Inflammatory macrophage (primary cell): Measurements from ENCODE around the gene MAPK8IP3.
A peak's percentile ranks its signal among the peaks of the same experiment; 100 is the strongest.

ENCODE experiments used
- DNase-seq, 2 donors: peaks; one replicate each; pipeline ENCODE4 v3.0.0-alpha.2; 2020 to 2022
- total RNA-seq, 18 experiments: gene quantifications; one replicate each; lab custom pipeline; 2026; ENCODE audit warnings: mixed read lengths in 6 of 18, inconsistent platforms in 2 of 18; lab: John Stamatoyannopoulos, UW

The MAPK8IP3 gene, protein sequence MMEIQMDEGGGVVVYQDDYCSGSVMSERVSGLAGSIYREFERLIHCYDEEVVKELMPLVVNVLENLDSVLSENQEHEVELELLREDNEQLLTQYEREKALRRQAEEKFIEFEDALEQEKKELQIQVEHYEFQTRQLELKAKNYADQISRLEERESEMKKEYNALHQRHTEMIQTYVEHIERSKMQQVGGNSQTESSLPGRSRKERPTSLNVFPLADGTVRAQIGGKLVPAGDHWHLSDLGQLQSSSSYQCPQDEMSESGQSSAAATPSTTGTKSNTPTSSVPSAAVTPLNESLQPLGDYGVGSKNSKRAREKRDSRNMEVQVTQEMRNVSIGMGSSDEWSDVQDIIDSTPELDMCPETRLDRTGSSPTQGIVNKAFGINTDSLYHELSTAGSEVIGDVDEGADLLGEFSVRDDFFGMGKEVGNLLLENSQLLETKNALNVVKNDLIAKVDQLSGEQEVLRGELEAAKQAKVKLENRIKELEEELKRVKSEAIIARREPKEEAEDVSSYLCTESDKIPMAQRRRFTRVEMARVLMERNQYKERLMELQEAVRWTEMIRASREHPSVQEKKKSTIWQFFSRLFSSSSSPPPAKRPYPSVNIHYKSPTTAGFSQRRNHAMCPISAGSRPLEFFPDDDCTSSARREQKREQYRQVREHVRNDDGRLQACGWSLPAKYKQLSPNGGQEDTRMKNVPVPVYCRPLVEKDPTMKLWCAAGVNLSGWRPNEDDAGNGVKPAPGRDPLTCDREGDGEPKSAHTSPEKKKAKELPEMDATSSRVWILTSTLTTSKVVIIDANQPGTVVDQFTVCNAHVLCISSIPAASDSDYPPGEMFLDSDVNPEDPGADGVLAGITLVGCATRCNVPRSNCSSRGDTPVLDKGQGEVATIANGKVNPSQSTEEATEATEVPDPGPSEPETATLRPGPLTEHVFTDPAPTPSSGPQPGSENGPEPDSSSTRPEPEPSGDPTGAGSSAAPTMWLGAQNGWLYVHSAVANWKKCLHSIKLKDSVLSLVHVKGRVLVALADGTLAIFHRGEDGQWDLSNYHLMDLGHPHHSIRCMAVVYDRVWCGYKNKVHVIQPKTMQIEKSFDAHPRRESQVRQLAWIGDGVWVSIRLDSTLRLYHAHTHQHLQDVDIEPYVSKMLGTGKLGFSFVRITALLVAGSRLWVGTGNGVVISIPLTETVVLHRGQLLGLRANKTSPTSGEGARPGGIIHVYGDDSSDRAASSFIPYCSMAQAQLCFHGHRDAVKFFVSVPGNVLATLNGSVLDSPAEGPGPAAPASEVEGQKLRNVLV (N-terminal part only)
- total RNA-seq, result 12.1 to 68.3 (median 41.4) reads per million in 18 experiments

DNA sequence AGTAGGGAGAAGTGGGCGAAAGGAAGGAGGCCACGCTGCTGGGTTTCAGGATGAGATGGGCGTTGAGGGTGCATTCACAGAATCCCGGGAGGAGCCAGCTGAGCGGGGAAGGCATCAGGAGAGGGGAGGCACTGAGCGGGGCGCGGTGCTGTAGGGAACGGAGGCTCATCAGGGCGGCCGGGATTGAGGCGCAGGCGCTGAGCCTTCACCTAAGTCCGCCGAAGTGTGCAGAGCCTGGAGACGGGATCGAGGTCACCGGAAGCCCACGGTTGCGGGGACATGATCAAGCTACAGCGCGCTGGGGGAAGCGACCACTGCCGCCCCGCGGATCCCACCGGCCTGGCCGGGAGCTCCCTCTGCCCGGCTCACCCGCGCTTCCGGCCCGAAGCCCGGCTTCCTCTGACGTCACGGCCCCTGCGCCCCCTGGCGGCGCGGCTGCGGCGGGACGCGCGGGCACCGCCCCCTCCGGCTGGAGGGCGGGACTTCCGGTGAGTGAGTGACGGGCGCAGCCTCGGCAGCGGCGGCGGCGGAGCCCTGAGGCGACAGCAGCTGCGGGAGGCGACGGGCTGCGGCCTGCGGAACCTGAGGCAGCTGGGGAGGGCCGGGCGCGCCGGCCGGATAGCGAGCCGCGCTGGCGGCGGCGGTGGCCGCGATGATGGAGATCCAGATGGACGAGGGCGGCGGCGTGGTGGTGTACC lies at the start of gene MAPK8IP3:
Gene MAPK8IP3, plus strand, starts transcription at position 508 of the 698 bp plus-strand sequence. Its CDS starts 145 bp downstream, at position 653.
- peak; percentile 93 for DNase-seq

DNA sequence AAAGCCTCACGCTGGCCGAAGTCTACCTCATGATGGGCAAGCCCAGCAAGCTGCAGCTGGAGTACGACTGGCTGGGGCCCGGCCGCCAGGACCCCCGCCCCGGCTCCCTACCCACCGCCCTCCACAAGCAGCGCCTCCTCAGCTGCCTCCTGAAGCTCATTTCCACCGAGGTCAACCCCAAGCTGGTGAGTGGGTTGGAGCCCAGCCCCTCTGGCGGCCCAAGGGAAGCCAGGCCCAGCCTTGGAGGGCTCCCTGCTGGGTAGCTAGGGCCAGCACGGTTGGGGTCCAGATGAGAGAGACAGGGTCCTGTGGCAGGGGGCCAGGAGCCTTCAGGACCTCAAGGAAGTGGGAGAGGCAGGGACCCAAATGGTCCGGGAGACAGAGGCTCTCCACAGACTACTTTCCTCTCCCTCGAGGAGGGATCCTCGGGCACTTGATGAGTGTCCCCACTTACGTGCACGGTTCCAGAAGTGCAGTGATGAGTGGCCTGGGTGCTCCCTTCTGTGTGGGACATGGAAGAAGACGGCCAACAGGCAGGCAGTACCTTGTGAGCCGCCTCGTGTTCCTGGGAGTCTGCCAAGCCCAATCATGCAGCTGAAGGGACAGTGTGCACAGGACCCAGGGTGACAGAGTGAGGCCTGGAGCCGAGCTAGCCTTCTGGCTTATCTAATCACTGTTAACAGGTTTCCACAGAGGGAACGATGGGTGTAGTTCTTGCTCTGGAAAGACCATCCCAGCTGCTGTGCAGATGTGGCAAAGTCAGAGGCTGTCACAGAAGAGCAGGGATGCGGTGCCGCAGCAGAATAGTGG lies 49.0 kb upstream of the MAPK8IP3 start:
- no peak for DNase-seq

DNA sequence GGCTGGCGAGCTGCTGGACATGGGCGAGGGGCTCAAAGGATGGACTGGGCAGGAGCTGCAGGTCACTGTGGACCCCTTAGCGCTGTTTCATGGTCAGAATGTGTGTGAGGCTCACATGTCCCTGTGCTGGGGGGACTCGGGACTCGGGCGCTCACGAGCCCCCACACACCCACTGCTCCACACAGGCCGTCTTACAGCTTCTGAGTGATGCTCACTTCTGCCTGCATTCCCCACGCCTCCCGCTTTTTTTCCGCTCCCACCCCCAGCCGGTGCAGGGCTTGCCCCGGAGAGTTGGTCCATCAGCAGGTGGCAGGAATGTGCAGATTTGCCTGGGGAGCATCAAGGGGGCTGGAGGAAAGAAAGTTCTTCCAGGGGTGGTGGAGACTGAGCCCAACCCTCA lies 48.2 kb upstream of the MAPK8IP3 start:
- no peak for DNase-seq

DNA sequence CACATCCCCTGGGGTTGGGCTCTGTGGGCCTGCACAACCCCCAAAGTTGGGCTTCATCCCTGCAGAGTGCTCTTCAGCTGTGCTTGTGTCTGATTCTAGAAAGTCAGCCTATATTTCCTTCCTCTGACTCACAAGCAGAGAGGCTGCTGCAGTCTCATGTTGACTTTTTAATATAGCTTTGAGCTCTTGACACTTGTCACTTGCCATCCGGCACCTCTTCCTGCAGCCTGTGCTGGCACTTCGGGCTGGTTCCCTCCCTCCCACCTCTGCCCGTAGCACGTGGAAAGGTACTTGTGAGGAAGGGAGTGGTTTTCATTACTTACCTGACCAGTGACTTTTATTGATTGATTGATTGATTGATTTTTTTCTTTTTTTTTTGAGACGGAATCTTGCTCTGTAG lies 47.0 kb upstream of the MAPK8IP3 start:
- DNase-seq, result no peak

DNA sequence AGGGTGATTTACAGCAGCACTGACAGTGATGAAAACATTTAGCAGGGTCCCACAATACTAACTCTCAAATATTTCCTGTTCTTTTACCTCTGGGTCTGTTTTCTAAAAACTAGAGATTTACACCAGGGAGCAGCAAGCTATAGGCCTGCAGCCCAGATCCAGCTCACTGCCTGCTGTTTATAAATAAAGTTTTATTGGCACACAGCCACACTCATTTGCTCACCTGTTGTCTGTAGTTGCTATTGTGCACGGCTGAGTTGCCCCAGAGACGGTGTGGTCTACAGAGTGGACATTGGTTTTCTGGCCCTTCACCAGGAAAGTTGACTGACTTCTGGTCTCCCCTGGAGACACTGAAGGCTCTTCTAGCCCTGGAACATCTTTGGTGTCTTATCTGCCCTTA lies 44.2 kb upstream of the MAPK8IP3 start:
- DNase-seq, result no peak

DNA sequence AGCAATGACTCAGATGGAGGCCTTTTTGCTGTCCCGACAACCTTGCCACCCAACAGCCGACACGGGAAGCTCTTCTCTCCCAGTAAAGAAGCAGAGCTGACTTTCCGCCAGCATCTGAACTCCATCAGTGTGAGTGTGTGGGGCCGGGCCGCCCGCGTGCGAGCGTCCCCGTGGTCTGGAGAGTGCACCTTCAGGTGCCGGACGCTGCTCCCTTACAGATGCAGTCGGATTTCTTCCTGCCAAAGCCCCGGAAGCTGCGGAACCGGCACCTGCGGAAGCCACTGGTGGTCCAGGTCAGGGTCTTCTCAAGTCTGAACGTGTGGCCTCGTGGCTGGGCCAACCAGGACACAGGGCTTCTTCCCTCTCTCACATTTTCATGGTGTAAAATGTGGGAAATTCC lies 43.5 kb upstream of the MAPK8IP3 start:
- no peak for DNase-seq

DNA sequence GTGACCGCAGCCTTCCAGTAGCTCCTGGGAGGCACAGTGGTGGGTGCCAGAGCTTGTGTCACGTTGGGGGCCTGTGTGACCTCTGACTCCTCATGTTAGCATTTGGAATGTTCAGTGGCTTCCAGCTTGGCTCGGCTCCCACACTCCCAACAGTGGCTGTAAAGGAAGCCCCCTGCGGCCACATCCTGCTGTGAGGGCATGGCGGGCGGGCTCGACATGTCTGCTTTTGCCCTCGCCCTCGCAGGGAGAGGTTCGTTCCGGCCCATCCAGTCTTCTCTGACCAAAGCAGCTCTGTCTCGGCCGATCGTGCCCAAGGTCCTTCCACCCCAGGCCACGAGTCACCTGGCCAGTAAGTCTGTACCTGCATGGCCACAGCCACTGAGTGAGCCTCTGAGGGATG lies 40.2 kb upstream of the MAPK8IP3 start:
- DNase-seq, result no peak

DNA sequence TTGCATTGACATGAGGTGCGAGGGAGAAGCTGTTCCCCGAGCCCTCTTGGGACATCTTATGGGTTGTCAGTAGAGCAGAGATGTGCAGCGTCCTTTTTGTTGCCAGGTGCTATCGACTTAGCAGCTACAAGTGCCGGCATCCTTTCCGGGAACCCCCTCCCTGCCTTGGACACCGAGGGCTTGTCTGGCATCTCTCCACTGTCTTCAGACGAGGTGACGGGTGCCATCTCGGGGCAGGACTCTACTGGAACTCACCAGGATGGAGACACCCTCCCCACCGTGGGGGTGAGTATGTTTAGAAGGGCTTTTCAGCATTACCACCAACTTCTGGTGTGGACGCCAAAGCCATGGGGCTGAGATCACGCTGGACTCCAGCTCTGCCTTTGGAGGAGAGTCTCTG lies 39.7 kb upstream of the MAPK8IP3 start:
- DNase-seq, result no peak

DNA sequence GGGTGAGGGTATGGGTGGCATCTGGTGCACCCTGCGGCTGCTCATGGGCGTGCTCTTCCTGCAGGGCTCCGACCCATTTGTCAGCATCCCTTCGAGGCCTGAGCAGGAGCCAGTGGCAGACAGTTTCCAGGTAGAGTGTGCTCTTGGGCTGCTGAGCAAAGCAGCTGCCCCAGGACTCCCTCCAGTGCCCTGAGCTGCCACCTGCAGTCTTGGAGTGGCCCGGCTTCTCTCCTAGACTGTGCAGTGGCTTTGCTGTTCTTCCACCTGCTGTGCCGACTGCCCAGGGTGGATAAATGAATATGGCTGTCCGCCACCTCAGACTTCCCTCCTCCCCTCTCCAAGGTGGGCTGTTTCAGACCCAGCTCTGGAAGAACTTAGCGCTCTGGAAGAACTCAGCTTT lies 38.7 kb upstream of the MAPK8IP3 start:
- no peak for DNase-seq

DNA sequence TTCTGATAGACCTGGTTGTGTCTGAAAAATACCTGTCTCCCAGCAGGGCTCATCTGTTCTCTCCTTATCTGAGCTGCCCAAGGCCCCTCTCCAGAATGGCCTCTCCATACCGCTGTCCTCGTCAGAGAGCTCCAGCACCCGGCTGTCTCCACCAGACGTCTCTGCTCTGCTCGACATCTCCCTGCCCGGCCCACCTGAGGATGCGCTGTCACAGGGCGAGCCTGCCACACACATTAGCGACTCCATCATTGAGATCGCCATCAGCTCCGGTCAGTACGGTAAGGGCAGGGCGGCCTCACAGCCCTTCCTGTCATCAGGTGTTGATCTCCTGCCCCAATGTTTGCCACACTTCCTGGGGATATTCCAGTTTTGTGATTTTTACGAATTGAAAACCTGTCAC lies 38.1 kb upstream of the MAPK8IP3 start:
- DNase-seq, result no peak

DNA sequence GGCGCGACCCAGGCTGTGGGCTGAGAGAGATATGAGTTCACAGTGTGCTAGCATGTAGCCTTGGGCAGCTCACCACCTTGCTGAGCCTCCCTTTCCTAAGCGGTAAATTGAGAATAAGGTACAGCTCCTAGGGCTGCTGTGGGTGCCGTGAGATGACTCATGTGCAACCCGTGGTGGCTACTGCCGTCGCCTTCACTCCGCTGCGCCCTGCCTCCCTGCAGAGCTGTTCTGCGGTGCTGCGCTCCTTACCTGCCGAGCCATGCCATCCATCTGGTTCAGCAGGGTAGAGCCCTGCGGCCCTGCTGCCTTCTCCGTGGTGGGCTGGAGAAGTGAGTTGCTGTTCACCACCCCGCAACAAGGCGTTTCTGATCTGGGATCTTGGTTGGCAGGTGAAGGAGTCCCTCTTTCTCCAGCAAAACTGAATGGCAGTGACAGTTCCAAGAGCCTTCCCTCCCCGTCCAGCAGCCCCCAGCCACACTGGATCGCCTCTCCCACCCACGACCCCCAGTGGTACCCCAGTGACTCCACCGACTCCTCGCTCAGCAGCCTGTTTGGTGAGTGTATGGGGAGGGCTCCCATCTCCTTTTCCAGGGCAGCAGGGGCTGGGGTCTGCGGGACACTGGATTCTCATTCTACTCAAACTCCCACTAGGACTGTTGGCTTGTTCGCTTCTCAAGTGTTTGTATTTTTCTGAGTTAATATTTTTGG lies 37.2 kb upstream of the MAPK8IP3 start:
- no peak for DNase-seq

DNA sequence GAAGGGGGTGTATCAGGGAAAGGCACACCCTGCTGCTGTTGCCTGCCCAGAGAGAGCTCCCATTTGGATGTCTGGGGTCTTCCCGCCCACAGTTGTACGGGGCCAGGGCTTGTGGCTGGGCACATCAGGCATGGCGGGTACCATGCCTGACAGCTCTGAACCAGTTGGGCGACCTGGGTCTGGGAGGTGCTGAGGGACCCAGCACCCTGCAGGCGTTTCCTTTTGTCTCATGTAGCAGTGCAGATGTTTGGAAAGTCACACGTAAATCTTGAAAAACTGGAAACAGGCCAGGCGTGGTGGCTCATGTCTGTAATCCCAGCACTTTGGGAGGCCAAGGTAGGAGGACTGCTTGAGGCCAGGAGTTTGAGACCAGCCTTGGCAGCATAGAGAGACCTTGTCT lies 36.3 kb upstream of the MAPK8IP3 start:
- DNase-seq, result no peak

DNA sequence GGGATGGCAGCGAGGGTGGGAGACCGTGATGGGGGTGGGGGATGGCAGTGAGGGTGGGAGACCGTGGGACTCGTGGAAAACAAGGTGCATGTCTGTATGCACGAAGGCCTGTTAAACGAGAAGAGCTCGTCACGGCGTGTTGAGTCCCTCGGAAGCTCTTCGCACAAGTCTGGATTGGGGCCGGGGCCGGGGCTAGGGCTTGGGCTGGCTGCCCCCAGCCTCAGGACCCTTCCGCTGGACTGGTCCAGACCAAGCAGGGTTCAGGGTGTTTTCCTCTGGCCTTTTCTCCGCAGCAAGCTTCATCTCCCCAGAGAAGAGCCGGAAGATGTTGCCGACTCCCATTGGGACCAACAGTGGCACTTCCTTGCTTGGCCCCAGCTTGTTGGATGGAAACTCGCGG lies 35.6 kb upstream of the MAPK8IP3 start:
- no peak for DNase-seq

DNA sequence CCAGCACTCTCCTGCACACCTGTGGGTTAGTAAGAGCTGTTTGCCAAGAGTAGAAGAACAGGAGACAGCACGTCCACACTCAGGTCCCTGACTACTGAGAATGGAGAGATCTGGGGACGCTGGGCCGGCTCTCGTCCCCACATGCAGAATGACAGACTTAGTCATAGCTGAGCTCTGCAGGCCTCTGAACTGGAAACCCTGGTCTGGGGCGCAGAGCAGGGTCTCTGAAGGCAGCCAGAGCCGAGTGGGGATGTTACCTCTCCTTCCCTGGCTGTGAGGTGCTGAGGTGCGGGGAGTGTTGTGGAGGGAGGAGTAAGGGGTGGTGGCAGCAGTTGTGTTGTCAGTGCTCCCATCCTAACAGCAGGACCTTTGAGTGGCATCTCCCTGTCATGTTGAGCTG lies 35.1 kb upstream of the MAPK8IP3 start:
- DNase-seq, result no peak

DNA sequence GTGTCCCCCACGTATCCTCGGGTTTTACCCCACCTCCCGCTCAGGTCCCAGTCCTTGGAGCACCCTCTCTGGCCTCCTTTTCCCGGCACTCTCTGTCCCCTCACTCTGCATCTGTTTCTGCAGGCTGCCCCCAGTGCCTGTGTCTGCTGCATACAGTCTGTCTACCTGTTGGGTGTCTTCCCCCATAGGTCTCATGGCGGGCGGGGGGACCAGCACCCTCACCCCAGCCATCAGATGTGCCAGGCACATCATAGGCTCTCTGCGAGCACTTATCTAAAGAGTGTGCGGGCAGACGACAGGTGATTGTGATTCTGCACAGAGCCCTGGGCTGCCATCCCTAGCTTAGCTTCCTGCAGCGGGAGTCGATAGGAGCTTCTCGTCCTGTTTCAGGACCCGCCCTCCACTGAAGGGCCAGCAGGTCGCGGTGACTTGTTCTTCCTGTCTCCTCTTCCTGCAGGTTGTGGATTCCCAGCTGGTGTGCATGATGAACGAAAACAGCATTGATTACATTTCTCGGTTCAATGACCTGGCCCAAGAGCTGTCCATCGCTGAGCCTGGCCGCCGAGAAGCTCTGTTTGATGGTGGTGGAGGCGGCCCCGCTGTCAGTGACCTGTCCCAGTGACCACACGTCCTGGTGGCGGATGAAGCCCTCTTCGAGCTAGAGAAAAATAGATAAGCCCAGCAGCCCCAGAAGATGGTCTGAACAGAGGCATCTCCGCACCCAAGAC lies 32.4 kb upstream of the MAPK8IP3 start:
- DNase-seq, result no peak

DNA sequence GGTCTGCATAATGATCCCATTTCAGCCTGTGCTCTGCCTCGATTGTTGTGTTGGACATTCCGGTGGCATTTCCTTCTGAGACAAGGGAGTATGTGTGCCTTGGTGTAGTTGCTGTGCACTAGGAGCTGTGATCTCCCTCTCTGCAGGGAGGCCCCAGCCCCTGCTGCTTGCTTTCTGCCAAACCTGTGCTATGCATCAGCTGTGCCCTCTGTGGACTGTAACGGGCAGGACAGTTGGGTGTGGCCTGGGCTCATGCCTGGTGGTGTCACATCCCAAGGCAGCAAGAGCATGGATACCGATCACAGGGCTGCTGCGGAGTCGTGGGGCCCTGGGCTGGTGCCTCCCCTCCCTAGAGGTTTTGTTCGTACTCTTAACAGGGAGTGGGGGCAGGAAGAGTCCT lies 31.7 kb upstream of the MAPK8IP3 start:
- DNase-seq, result no peak

DNA sequence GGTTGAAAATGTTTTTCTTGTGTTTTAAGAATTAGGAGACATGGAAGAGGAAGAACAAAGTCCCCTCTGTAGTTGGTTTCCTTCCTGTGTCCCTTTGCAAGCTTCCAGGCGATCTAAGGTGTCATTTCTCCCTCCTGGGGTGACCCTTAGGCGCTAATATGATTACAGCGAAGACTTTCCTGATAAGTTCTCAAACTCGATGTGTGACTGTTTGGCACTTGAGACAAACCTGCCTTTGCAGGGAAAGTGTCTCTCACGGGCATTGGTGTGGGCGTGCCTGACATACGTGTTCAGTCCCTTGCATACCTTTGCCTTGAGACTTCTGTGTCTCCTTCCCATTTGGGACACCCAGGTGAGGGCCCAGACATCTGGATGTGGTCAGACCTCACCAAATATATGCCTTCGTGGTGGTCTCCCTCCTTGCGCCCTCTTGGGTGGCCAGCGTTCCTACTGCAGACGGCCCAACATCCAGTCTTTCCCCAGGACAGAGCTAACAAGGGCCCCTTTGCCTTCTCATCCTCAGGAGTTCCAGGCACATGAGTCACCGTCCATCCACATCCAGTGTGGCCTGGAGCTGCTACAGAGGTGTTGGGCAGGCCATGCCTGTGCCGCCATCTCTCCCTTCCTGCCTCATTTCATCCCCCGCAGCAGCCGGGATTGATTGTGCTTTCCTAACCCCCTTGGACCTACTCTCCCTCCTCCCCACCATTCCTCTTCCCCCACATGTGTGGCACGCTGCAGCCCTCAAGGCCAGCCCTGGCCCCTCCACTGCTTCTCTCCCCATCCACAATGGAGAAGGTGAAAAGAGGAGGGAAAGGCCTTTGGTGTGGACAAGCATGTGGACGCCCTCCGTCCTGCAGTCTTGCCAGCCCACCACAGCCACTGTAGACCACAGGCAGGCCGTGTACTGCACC lies 31.0 kb upstream of the MAPK8IP3 start:
- DNase-seq, result no peak

DNA sequence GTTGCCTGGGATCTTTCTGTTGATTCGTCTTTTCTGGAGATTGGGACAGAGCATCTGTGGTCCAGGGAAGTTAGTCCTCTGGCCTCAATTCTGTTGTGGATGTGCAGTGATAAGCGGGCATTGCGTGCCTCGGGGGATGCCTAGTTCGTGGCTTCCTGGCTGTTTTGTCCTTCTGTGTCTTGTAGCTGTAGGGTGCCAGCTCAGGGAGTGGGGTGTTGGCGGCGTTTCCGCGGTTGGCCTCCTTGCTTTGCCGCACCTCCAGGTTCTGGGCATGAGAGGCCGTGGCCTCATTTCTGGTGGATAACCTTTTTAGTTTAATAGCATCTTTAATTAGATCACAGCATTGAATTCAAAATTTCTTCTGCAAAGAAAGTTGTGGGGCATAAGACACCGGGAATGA lies 29.3 kb upstream of the MAPK8IP3 start:
- DNase-seq, result no peak

DNA sequence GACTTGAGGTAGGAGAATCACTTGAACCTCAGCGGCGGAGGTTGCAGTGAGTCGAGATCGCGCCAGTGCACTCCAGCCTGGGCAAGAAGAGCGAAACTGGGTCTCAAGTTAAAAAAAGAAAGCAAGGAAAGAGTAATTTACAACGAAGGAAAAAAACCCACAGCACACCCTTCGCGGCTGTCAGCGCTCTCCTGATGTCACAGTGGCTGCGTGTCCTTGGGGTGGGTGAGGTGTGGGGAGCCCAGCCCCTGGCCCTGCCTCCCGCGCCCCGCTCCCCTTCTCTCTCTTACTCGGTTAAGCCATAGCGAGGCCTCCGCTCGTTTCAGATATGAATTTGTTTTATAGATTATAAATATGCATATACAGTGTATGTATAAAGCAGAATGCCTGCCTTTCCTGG lies 28.7 kb upstream of the MAPK8IP3 start:
- no peak for DNase-seq
